ENCODE results near the gene NFAT5.

The NFAT5 gene

DNA sequence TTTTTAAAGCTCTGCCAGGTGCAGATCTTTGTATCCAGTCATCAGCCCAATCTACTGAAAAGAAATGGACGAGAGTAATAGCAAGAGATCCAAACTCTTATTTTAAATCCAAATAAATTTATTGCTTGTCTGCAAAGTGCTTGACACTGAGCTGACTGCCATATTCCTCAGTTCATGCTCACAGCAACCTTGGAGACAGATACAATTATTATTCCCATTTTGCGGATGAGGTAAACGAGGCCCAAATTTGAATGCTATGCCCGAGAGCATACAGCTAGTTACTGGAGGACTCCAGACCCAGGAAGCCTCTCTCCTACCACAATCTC is 188.3 kb downstream of the NFAT5 start:
- H3K4me1 Mint-ChIP-seq: peaks cover 28% of the 10 kb centered on the region
- peaks cover 40% of the 10 kb centered on the region for H3K36me3 Mint-ChIP-seq (ENCODE audit: low read depth)
- peak overlapping the region; percentile 100 for H3K27ac Mint-ChIP-seq
- ATAC-seq (no peak), DNase-seq (no peak)
- no peaks in the 10 kb centered on the region for H3K9me3 Mint-ChIP-seq
- H3K27me3 Mint-ChIP-seq: no peaks in the 10 kb centered on the region
- peak overlapping the region; percentile 100 for H3K4me3 Mint-ChIP-seq
